Natural killer cell treated with Interleukin-12 subunit alpha and Interleukin-12 subunit beta and Interleukin-15 and Interleukin-18, amount 100 ng/mL, for 72 hours (primary cell): ENCODE data around the gene IGFBP3. TPM values are rescaled to one million over a fixed set of nuclear protein-coding genes. Genes with fewer than 3 reads are reported as not detected.

ENCODE experiments used
- ATAC-seq, 2 donors: fragments of 150-1000 bp; cut with Tn5 transposase in 1 of 2; sonication (Bioruptor Pico), chemical (Tn5 transposase) in 1 of 2; 2 replicates each; pipeline ENCODE4 v1.10.0; 2021
- DNase-seq: peaks from one replicate; pipeline ENCODE4 v3.0.0; 2022; ENCODE audit warnings: low spot score
- H3K27ac Mint-ChIP-seq, 2 donors: 1 replicate in 1 of 2; 2 replicates in 1 of 2; pipeline ENCODE4 v1.8.0; 2022; ENCODE audit warnings: mixed read lengths in 2 of 2, mild to moderate bottlenecking in 1 of 2, moderate library complexity in 1 of 2
- H3K27me3 Mint-ChIP-seq, 2 donors: 1 replicate in 1 of 2; 2 replicates in 1 of 2; pipeline ENCODE4 v1.8.0; 2022; ENCODE audit warnings: mixed read lengths in 2 of 2
- H3K36me3 Mint-ChIP-seq: one replicate; pipeline ENCODE4 v1.8.0; 2022; ENCODE audit warnings: mixed read lengths
- H3K4me1 Mint-ChIP-seq, 2 donors: 1 replicate in 1 of 2; 2 replicates in 1 of 2; pipeline ENCODE4 v1.8.0; 2022; ENCODE audit warnings: low read depth in 2 of 2, mixed read lengths in 2 of 2, mild to moderate bottlenecking in 1 of 2
- H3K4me3 Mint-ChIP-seq: one replicate; pipeline ENCODE4 v1.8.0; 2022; ENCODE audit warnings: mixed read lengths
- H3K9me3 Mint-ChIP-seq: 2 replicates; pipeline ENCODE4 v1.8.0; 2022; ENCODE audit warnings: mixed read lengths
- total RNA-seq, 2 donors: library from RNA; stranded (reverse); gene quantifications; one replicate each; pipeline ENCODE4 v1.2.3, GENCODE V29; 2022

Gene IGFBP3
- total RNA-seq, 2 donors from 2014 or later, result 1.7 TPM; not detected in 1

GRCh38 chr7:45939574-45939973 lies 18.5 kb upstream of the IGFBP3 start:
- Mint-ChIP-seq H3K27me3 (no peaks in the 10 kb centered on the region), H3K27ac (peak overlapping the region in 1 of 2 donors; percentile 1), H3K9me3 (peaks cover 4% of the 10 kb centered on the region), H3K4me1 (peaks cover 7 to 40% of the 10 kb centered on the region in 2 donors), H3K36me3 (peaks cover 4% of the 10 kb centered on the region), H3K4me3 (peak overlapping the region; percentile 72)
- DNase-seq (no peak), ATAC-seq (no peak)

DNA sequence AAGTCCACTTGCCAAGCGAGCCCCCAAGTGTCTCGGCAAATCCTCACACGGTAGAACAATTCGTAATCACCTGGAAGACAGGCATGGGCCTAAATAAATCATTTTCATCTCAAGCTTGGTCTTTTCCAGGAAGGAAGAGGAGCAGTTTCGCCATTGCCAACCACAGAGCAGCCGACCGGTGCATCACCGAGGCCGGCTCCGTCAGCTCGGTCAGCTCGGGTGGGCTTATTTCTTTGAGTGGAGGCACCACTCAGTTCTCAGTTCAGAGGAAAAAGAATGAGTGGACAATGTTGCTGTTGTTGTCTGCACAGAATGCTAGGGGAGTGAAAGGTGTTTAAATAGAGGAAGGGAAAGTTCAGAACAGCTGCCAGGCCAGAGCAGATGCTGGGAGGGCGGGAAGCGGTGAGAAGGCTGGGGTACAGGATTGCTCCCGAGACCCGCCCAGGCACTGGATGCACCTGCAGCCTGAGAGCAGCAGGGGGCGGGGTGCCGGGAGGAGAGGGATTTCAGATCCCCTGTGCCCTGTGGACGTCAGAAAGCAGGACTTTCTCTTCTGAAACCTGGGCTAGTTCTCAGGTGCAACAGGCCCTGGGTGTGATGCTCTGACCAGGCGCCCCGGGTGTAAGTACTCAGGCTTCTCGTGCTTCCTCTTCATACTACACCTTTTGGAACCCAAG lies 17.7 kb upstream of the IGFBP3 start:
- ATAC-seq (no peak), DNase-seq (no peak)
- peaks cover 7 to 35% of the 10 kb centered on the region in 2 donors for H3K4me1 Mint-ChIP-seq
- peaks cover 3 to 6% of the 10 kb centered on the region in 2 donors for H3K27me3 Mint-ChIP-seq
- peaks cover 4% of the 10 kb centered on the region for H3K9me3 Mint-ChIP-seq
- peak overlapping the region in 1 of 2 donors; percentile 1 for H3K27ac Mint-ChIP-seq
- peaks cover 4% of the 10 kb centered on the region for H3K36me3 Mint-ChIP-seq
- H3K4me3 Mint-ChIP-seq, result peak overlapping the region; percentile 72

DNA sequence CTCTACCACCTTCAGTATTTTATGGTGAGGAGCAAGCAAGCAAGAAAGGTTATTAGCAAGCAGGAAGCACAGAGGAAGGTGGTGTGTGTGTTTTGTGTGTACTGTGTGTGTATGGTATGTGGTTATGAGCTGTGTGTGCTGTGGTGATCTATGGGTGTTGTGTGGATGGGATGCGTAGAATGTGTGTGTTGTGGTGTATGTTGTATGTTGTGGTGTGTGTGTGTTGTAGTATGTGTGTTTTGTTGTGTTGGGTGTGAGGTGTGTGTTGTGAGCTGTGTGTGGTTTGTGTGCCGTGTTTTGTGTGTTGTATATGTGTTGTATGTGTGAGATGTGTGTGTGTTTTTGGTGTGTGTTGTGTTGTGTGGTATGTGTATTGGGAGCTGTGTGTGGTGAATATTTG lies 16.8 kb upstream of the IGFBP3 start:
- no peak for DNase-seq
- no peak overlapping the region for H3K27ac Mint-ChIP-seq

GRCh38 chr7:45937301-45937700 lies 16.2 kb upstream of the IGFBP3 start:
- Mint-ChIP-seq H3K4me1 (peaks cover 7 to 25% of the 10 kb centered on the region in 2 donors), H3K27ac (no peak overlapping the region), H3K9me3 (peaks cover 4% of the 10 kb centered on the region), H3K36me3 (peaks cover 4% of the 10 kb centered on the region), H3K4me3 (no peak overlapping the region), H3K27me3 (peaks cover 6 to 15% of the 10 kb centered on the region in 2 donors)
- DNase-seq (no peak), ATAC-seq (no peak)

More for the DNA sequence above, 16.8 kb upstream of the IGFBP3 start:
- H3K9me3 Mint-ChIP-seq, result peaks cover 4% of the 10 kb centered on the region
- H3K4me1 Mint-ChIP-seq, result peaks cover 7 to 29% of the 10 kb centered on the region in 2 donors
- H3K27me3 Mint-ChIP-seq, result peaks cover 6 to 15% of the 10 kb centered on the region in 2 donors
- peaks cover 4% of the 10 kb centered on the region for H3K36me3 Mint-ChIP-seq
- ATAC-seq, result no peak
- no peak overlapping the region for H3K4me3 Mint-ChIP-seq

- DNase-seq (no peak), ATAC-seq (no peak)
- H3K27ac Mint-ChIP-seq, result no peak overlapping the region
- peaks cover 15 to 16% of the 10 kb centered on the region in 2 donors for H3K27me3 Mint-ChIP-seq
- H3K4me1 Mint-ChIP-seq, result peaks cover 0 to 4% of the 10 kb centered on the region in 2 donors
- no peak overlapping the region for H3K4me3 Mint-ChIP-seq
- H3K36me3 Mint-ChIP-seq, result no peaks in the 10 kb centered on the region
- peaks cover 3% of the 10 kb centered on the region for H3K9me3 Mint-ChIP-seq
These were observed 9.9 kb upstream of the IGFBP3 start for GRCh38 chr7:45930967-45931366.

DNA sequence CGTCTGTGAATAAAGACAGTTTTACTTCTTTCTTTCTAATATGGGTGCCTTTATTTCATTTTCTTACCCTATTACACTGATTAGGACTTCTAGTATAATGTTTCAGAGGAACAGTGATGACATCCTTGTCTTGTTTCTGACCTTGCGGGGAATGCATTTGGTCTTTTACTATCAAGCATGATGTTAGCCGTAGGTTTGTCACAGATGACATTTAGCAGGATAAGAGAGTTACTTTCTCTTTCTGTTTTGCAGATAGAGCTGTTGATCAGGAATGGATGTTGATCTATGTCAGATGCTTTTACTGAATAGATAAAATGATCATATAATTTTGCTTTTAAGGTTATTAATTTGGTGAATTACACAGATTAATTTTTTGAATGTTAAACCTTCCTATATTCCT lies 6.6 kb upstream of the IGFBP3 start:
- Mint-ChIP-seq H3K4me3 (peak overlapping the region; percentile 71), H3K27ac (peak overlapping the region in 1 of 2 donors; percentile 59), H3K27me3 (peaks cover 7 to 23% of the 10 kb centered on the region in 2 donors), H3K4me1 (peaks cover 6 to 12% of the 10 kb centered on the region in 2 donors), H3K9me3 (peaks cover 3% of the 10 kb centered on the region), H3K36me3 (no peaks in the 10 kb centered on the region)
- ATAC-seq (no peak), DNase-seq (no peak)

- no peaks in the 10 kb centered on the region for H3K36me3 Mint-ChIP-seq
- peaks cover 10 to 29% of the 10 kb centered on the region in 2 donors for H3K4me1 Mint-ChIP-seq
- H3K9me3 Mint-ChIP-seq, result peaks cover 3% of the 10 kb centered on the region
- DNase-seq (no peak), ATAC-seq (no peak)
- peaks cover 14 to 33% of the 10 kb centered on the region in 2 donors for H3K27me3 Mint-ChIP-seq
- no peak overlapping the region for H3K4me3 Mint-ChIP-seq
- H3K27ac Mint-ChIP-seq, result no peak overlapping the region
These were observed 3.2 kb upstream of the IGFBP3 start for GRCh38 chr7:45924283-45924682.

- Mint-ChIP-seq H3K4me1 (peaks cover 10 to 29% of the 10 kb centered on the region in 2 donors), H3K27me3 (peaks cover 14 to 31% of the 10 kb centered on the region in 2 donors), H3K36me3 (no peaks in the 10 kb centered on the region), H3K4me3 (no peak overlapping the region), H3K9me3 (peaks cover 3% of the 10 kb centered on the region), H3K27ac (no peak overlapping the region)
- DNase-seq (no peak), ATAC-seq (no peak)
These were observed 2.7 kb upstream of the IGFBP3 start for GRCh38 chr7:45923818-45924217.

- peaks cover 10 to 29% of the 10 kb centered on the region in 2 donors for H3K4me1 Mint-ChIP-seq
These were observed 2.2 kb upstream of the IGFBP3 start for GRCh38 chr7:45923290-45923689.

GRCh38 chr7:45922810-45923209 lies 1.7 kb upstream of the IGFBP3 start:
- Mint-ChIP-seq H3K27me3 (peaks cover 14 to 28% of the 10 kb centered on the region in 2 donors), H3K36me3 (no peaks in the 10 kb centered on the region), H3K27ac (peak overlapping the region in 1 of 2 donors; percentile 51), H3K4me1 (peaks cover 10 to 28% of the 10 kb centered on the region in 2 donors), H3K4me3 (peak overlapping the region; percentile 82), H3K9me3 (no peaks in the 10 kb centered on the region)
- DNase-seq (no peak), ATAC-seq (peak in 1 of 2 donors; percentile 45)

More at GRCh38 chr7:45923290-45923689, 2.2 kb upstream of the IGFBP3 start:
- no peaks in the 10 kb centered on the region for H3K9me3 Mint-ChIP-seq
- no peaks in the 10 kb centered on the region for H3K36me3 Mint-ChIP-seq
- DNase-seq, result no peak
- H3K27me3 Mint-ChIP-seq, result peaks cover 14 to 26% of the 10 kb centered on the region in 2 donors
- H3K27ac Mint-ChIP-seq, result peak overlapping the region in 1 of 2 donors; percentile 51
- H3K4me3 Mint-ChIP-seq, result peak overlapping the region; percentile 82
- ATAC-seq, result no peak

DNA sequence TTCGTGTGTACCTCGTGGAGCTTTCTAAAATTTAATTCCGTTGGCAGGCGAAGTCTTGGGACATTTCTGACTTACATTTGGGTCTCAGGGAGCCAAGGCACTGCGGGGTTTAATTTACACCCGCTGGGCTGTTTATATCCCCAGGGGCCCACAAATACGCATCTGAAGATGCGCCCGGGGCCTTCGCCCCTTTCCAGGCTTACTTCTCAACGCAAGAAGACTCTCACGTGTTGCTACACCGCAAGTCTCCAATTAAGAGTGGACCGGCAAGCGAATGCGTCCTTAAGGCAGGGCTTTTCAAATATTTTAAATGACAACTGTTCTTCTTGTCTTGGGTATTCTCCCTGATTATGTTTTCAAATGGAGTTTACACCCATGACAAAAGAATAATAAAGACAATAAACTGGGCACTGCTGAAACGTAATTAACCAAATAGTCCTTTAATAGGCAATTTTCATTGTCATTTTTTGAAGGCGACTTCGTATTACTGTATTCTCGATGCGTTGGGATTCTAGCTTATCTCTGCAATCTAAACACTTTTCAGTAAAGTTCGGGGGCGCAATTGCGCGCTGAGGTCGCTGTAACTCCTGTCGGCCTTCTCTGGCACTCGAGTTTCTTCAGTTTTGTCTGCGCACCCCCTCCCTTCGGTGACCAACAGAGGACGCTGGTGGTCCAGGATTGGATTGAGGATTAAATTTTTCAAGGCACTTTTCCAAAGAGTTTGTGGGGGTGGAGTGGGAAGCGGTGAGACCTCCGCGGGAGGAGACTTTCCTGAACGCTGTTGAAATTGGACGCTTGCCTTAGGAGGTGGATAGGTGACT lies 837 bp upstream of the IGFBP3 start:
- Mint-ChIP-seq H3K9me3 (no peaks in the 10 kb centered on the region), H3K4me1 (peaks cover 10 to 24% of the 10 kb centered on the region in 2 donors), H3K27me3 (peaks cover 14 to 28% of the 10 kb centered on the region in 2 donors), H3K27ac (peak overlapping the region in 1 of 2 donors; percentile 51), H3K4me3 (peak overlapping the region; percentile 82), H3K36me3 (no peaks in the 10 kb centered on the region)
- ATAC-seq (no peak), DNase-seq (no peak)

DNA sequence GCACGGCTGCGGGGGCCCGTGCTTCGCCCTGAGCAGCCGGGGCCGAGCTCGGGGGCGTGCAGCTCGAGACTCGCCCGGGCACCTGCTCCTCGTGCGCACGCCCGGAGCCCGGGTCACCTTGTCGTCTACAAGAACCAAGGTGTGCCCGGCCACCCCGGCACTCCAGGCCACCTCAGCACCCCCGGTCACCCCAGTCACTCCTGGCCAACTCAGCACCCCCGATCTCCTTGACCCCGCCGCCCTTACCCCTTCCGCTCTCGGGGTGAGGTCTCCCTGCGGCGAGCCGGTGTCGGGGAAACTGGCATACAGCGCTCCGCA lies 268 bp upstream of the IGFBP3 start:
- Mint-ChIP-seq H3K4me3 (peak overlapping the region; percentile 82), H3K36me3 (no peaks in the 10 kb centered on the region), H3K9me3 (no peaks in the 10 kb centered on the region), H3K27ac (no peak overlapping the region), H3K27me3 (peaks cover 14 to 28% of the 10 kb centered on the region in 2 donors), H3K4me1 (peaks cover 10 to 24% of the 10 kb centered on the region in 2 donors)
- ATAC-seq (peak in 1 of 2 donors; percentile 5), DNase-seq (no peak)

DNA sequence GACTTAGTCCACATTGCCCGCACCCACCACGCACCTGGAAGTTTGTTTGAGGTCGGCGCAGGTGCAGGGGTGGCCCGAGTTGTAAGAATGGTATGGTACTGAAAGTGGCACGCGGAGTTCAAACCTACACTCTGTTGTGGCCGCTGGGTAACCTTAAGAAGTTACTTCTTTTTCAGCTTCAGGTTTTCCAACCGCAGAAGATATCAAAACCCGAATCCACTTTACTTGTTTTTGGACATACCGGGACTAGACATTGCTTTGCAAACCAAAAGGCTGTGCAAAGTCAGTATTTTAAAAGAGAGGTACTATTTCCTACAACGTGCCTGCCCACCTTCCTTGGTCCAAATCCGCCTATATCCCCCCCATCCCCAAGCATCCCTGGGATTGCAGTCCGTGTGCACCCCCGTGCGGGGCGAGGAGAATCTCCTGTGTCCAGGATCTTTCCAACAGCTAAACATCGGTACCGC lies 1.0 kb downstream of the IGFBP3 start:
- no peaks in the 10 kb centered on the region for H3K9me3 Mint-ChIP-seq
- peaks cover 14 to 34% of the 10 kb centered on the region in 2 donors for H3K27me3 Mint-ChIP-seq
- ATAC-seq (no peak), DNase-seq (no peak)
- H3K4me1 Mint-ChIP-seq, result peaks cover 10 to 24% of the 10 kb centered on the region in 2 donors
- H3K4me3 Mint-ChIP-seq, result peak overlapping the region; percentile 82
- H3K36me3 Mint-ChIP-seq, result no peaks in the 10 kb centered on the region
- no peak overlapping the region for H3K27ac Mint-ChIP-seq
